HG03354 (cell line): ENCODE results near the gene CEACAM16.
"Not testable (repeated sequence)": the region's sequence is repeated elsewhere in the genome, so short reads cannot be mapped to it uniquely, and the experiment has no call there.

Experiments
- ATAC-seq: cut with Tn5 transposase; IDR thresholded peaks from one replicate; pipeline ENCODE4 v1.9.1; 2021; ENCODE audit warnings: mild to moderate bottlenecking; ENCODE audit not compliant: unreplicated experiment, poor library complexity, severe bottlenecking

Gene CEACAM16

GRCh38 chr19:44698492-44699201 is at the start of gene CEACAM16:
Gene CEACAM16, plus strand, starts transcription at chr19:44699151. Its CDS starts 2,306 bp downstream, at chr19:44701457.
- no peak for ATAC-seq

GRCh38 chr19:44649578-44650145 is 49.3 kb upstream of the CEACAM16 start:
- no peak for ATAC-seq

- no peak for ATAC-seq
These were observed 45.6 kb upstream of the CEACAM16 start for GRCh38 chr19:44653343-44653742.

- ATAC-seq = peak; percentile 92
These were observed 44.8 kb upstream of the CEACAM16 start for GRCh38 chr19:44653977-44654774.

GRCh38 chr19:44657211-44657921 is 41.6 kb upstream of the CEACAM16 start:
- no peak for ATAC-seq

GRCh38 chr19:44658069-44658733 is 40.8 kb upstream of the CEACAM16 start:
- ATAC-seq = no peak

GRCh38 chr19:44660081-44660480 is 38.9 kb upstream of the CEACAM16 start:
- ATAC-seq = no peak

- ATAC-seq = no peak
These were observed 37.7 kb upstream of the CEACAM16 start for GRCh38 chr19:44661205-44661604.

GRCh38 chr19:44661904-44662303 is 37.0 kb upstream of the CEACAM16 start:
- no peak for ATAC-seq

- ATAC-seq = no peak
These were observed 36.1 kb upstream of the CEACAM16 start for GRCh38 chr19:44662691-44663385.

- no peak for ATAC-seq
These were observed 35.0 kb upstream of the CEACAM16 start for GRCh38 chr19:44663996-44664395.

GRCh38 chr19:44664976-44665375 is 34.0 kb upstream of the CEACAM16 start:
- no peak for ATAC-seq

GRCh38 chr19:44666852-44667556 is 31.9 kb upstream of the CEACAM16 start:
- ATAC-seq = no peak

- no peak for ATAC-seq
These were observed 29.8 kb upstream of the CEACAM16 start for GRCh38 chr19:44668985-44669764.

- ATAC-seq = not testable (repeated sequence)
These were observed 28.9 kb upstream of the CEACAM16 start for GRCh38 chr19:44670027-44670426.

GRCh38 chr19:44671400-44671799 is 27.6 kb upstream of the CEACAM16 start, which contains the start of gene CEACAM19:
Gene CEACAM19, plus strand, starts transcription at chr19:44671482. Its CDS starts 450 bp downstream, at chr19:44671932.
- no peak for ATAC-seq

GRCh38 chr19:44672226-44672625 is 26.7 kb upstream of the CEACAM16 start:
- ATAC-seq = no peak

GRCh38 chr19:44673510-44673909 is 25.4 kb upstream of the CEACAM16 start:
- ATAC-seq = no peak
